AG04450 (cell line): ENCODE data around the gene HERPUD2. TPM values are rescaled to one million over a fixed set of nuclear protein-coding genes. Genes with fewer than 3 reads are reported as not detected.
"Not testable (repeated sequence)": the region's sequence is repeated elsewhere in the genome, so short reads cannot be mapped to it uniquely, and the experiment has no call there.

ENCODE experiments used
- CTCF ChIA-PET: fragments of 300-600, 350-600 bp; formaldehyde crosslinking; extraction: SDS; loops from one replicate; lab custom pipeline; 2022; ENCODE audit warnings: antibody characterized with exemption, inconsistent platforms; lab: Charles Lee
- POLR2A ChIA-PET: fragments of 350-600 bp; formaldehyde crosslinking; extraction: SDS; loops from one replicate; lab custom pipeline; 2021; ENCODE audit warnings: antibody characterized with exemption, inconsistent platforms; lab: Yijun Ruan, JAX
- DNase-seq: peaks from one replicate; pipeline ENCODE4 v3.0.0-alpha.2; 2011; ENCODE audit warnings: low read depth, low spot score
- H3K27ac ChIP-seq: one replicate; pipeline ENCODE4 v1.5.1; 2012; ENCODE audit warnings: low read depth, low read length, control low read depth
- H3K27me3 ChIP-seq: one replicate; pipeline ENCODE4 v1.6.0; 2012; ENCODE audit warnings: low read length; ENCODE audit not compliant: control insufficient read depth, insufficient read depth
- H3K4me3 ChIP-seq: 2 replicates; pipeline ENCODE4 v1.5.1; 2011; ENCODE audit warnings: mild to moderate bottlenecking, low read depth, low read length, control low read depth
- H3K9me3 ChIP-seq: 2 replicates; pipeline ENCODE4 v1.5.1; 2012; ENCODE audit warnings: low read length; ENCODE audit not compliant: control insufficient read depth, insufficient read depth
- polyA plus RNA-seq: library from polyadenylated mRNA; depleted of rRNA; stranded (reverse); fragments of >200 nt; gene quantifications from 2 replicates; pipeline ENCODE4 v1.2.3, GENCODE V29; 2011; rRNA removed
- TF ChIP-seq, protein P1 (sequence below): IDR thresholded peaks from 2 replicates; pipeline ENCODE4 v1.5.1; 2011; ENCODE audit warnings: low read depth, low read length, control low read depth, inconsistent platforms

HERPUD2 gene
- polyA plus RNA-seq, 1 experiment = 42.7 TPM

DNA sequence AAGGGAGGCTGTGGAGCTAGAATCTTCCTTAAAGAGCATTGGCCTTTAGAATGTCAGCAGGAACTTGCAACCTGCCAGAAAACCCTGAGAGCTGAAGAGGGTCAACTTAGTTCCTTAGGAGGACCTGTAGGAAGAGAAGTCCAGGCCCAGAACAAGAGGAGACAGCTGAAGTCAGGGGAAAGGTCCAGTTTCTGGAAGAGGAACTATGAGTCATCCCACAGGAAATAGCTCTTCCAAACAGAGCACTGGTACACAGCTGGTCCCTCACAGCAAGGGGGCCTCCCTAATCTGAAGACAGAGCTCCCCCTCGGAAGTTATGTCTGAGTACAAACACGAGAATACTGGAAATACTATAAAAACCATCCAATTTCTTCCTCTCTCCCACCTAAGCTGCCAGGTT is 98.9 kb downstream of the HERPUD2 start:
- ChIA-PET POLR2A (no interaction called here), CTCF (interaction anchor here (0.5 to 2.7 kb wide), 4 partner anchors 28 to 171 kb away, joined by 4 to 22 read pairs (median 8); no protein-coding TSS in a partner anchor)
- DNase-seq = peak; percentile 23
- no peak overlapping the region for H3K27ac ChIP-seq
- H3K4me3 ChIP-seq = no peak overlapping the region
- no peaks in the 10 kb centered on the region for H3K9me3 ChIP-seq
- TF ChIP-seq, protein P1, sequence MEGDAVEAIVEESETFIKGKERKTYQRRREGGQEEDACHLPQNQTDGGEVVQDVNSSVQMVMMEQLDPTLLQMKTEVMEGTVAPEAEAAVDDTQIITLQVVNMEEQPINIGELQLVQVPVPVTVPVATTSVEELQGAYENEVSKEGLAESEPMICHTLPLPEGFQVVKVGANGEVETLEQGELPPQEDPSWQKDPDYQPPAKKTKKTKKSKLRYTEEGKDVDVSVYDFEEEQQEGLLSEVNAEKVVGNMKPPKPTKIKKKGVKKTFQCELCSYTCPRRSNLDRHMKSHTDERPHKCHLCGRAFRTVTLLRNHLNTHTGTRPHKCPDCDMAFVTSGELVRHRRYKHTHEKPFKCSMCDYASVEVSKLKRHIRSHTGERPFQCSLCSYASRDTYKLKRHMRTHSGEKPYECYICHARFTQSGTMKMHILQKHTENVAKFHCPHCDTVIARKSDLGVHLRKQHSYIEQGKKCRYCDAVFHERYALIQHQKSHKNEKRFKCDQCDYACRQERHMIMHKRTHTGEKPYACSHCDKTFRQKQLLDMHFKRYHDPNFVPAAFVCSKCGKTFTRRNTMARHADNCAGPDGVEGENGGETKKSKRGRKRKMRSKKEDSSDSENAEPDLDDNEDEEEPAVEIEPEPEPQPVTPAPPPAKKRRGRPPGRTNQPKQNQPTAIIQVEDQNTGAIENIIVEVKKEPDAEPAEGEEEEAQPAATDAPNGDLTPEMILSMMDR = 0 out of 2 replicates have a peak, but pooled peaks have one; percentile 8
- H3K27me3 ChIP-seq = no peaks in the 10 kb centered on the region

DNA sequence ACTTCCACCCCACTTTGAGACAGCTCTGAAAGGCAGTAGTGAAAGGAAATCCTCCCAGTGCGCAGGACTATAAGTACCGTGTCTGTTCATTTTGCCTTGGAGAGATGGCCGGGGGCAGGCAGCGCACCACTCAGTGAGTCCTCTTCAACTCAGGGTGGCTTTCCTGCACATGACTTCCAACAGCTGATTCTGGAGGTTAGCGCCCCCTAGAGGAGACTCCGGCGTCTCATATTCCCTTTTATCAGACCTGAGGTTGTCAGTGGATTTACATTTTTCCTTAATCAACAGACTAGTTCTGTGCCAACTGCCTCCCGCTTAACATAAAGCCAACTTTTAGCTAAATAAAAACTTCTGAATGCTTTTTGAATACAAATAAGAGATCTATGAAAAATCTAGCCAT is 101.0 kb downstream of the HERPUD2 start:
- TF ChIP-seq, protein P1 = peak; percentile 31
- POLR2A ChIA-PET = no interaction called here

DNA sequence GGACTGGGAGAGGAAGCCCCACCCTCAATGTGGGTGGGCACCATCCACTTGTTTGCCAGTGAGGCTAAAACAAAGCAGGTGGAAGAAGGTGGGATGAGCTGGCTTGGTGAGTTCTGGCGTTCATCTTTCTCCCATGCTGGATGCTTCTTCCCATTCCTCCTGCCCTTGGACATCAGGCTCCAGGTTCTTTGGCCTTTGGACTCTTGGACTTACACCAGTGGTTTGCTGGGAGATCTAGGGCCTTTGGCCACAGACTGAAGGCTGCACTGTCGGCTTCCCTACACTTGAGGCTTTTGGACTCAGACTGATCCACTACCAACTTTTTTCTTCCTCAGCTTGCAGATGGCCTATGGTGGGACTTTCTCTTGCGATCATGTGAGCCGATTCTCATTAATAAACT is 106.3 kb downstream of the HERPUD2 start:
- Histone ChIP-seq H3K27ac (no peak overlapping the region), H3K27me3 (no peaks in the 10 kb centered on the region), H3K4me3 (no peak overlapping the region), H3K9me3 (no peaks in the 10 kb centered on the region)
- CTCF ChIA-PET = interaction anchor here (0.7 kb wide), 1 partner anchor 35 kb away, joined by 4 read pairs; no protein-coding TSS in a partner anchor
- DNase-seq = no peak
- TF ChIP-seq, protein P1 = no peak
- POLR2A ChIA-PET = no interaction called here

More for the DNA sequence above, 101.0 kb downstream of the HERPUD2 start:
- Histone ChIP-seq H3K27me3 (no peaks in the 10 kb centered on the region), H3K27ac (no peak overlapping the region), H3K9me3 (no peaks in the 10 kb centered on the region), H3K4me3 (no peak overlapping the region)
- no peak for DNase-seq
- CTCF ChIA-PET = interaction anchor here (0.7 to 2.0 kb wide), 8 partner anchors 10 to 55 kb away, joined by 3 to 4 read pairs (median 3); no protein-coding TSS in a partner anchor

DNA sequence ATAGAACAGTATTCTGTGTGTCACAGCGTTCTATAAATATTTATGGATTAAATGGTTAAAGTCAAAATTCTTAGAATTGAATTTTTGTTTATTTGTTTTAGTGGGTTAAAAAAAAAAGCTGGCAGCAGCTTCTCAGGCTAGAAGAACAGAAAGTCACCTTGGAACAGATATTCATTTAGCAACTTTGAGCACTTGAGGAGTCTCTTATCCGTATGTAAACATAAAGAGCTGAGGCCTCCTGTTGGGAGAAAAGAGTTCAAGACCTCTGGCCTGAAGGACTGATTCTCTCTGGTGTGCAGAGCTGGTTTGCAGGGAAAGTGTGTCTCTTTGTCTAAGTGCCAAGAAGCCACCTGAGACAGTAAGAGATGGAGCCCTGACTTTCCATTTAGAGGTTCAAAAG is 109.9 kb downstream of the HERPUD2 start:
- Histone ChIP-seq H3K27ac (no peak overlapping the region), H3K27me3 (no peaks in the 10 kb centered on the region), H3K9me3 (no peaks in the 10 kb centered on the region), H3K4me3 (no peak overlapping the region)
- POLR2A ChIA-PET = interaction anchor here (0.9 kb wide), 1 partner anchor 31 kb away, joined by 3 read pairs; no protein-coding TSS in a partner anchor
- TF ChIP-seq, protein P1 = no peak
- no peak for DNase-seq
- CTCF ChIA-PET = no interaction called here

DNA sequence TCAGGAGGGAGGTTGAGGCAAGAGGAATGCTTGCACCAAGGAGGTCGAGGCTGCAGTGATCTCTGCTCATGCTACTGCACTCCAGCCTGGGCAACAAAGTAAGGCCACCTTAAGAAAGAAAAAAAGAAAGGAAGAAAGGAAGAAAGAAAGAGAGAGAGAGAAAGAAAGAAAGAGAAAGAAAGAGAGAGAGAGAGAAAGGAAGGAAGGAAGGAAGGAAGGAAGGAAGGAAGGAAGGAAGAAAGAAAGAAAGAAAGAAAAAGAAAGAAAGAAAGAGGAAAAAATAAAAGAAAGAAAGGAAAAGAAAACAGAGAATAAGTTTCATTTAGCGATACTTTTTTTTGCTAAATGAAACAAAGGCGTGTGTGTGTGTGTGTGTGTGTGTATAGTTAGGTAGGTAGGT is 110.4 kb downstream of the HERPUD2 start:
- POLR2A ChIA-PET, CTCF ChIA-PET: not testable (repeated sequence)

More for the DNA sequence above, 110.4 kb downstream of the HERPUD2 start:
- H3K27me3 ChIP-seq, H3K4me3 ChIP-seq, DNase-seq, H3K27ac ChIP-seq, H3K9me3 ChIP-seq: not testable (repeated sequence)

Other genes with a start within 250 kb of the HERPUD2 start
- gene SEPTIN7, start 105.9 kb upstream of the HERPUD2 start, polyA plus RNA-seq = 280 and 428 TPM in 2 replicates